ENCODE results near the gene RARRES2.
"Not testable (repeated sequence)": the region's sequence is repeated elsewhere in the genome, so short reads cannot be mapped to it uniquely, and the experiment has no call there.

The RARRES2 gene

DNA sequence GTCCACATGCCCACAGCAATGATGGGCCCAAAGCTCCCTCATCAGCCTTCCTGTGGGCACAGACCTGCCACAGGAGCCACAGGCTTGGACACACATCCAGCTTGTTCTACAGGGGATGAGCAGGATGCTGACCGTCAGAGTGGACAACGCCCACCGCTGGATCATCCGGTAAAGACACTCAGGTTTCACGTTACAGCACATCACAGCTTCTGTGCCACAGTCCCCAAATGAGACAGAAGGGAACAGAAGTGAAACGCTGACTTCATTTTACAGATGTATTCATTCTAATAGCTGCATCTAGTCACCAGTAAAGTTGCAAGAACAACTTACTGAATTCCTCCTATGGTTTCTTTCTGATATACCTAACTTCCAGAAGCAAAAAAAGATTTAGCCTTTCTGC lies 51.1 kb downstream of the RARRES2 start:
- not testable (repeated sequence) for DNase-seq

DNA sequence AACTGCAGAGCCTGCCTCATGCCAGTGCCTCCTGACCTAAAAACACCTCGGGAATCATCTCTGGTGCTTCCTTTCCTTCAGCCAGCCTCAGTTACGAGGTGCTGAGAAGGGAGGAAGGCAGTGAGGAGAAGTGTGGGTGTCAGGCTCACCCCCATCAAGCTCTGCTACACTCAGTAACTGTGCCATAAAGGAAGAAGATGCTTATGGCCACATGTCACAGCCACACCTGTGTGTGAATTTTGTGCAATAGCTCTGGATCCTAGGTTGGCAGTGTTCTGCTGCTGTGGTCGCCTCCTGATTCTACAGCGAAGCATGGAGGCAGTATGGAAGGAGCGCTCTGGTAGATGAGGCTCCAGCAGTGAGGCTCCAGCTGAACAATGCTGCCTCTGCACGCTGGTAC lies 52.6 kb downstream of the RARRES2 start:
- DNase-seq = not testable (repeated sequence)

Data from right kidney (tissue), 1 donor.